Adrenal gland (tissue), 5 donors: Measurements from ENCODE around the gene FAHD2A.
"Not testable (repeated sequence)": the region's sequence is repeated elsewhere in the genome, so short reads cannot be mapped to it uniquely, and the experiment has no call there.

Experiments
- POLR2A ChIP-seq, 2 donors: fragments of 450-650 bp; IDR thresholded peaks; one replicate each; pipeline ENCODE4 v1.6.1; 2017; ENCODE audit warnings: antibody characterized with exemption in 2 of 2, mild to moderate bottlenecking in 2 of 2, moderate library complexity in 1 of 2
- TF ChIP-seq, protein P1 (sequence below), 6 experiments: fragments of 450-650 bp in 4 of 6; fragments of 200-600 bp in 2 of 6; sonication (generic) in 1 of 6; IDR thresholded peaks; 1 replicate in 5 of 6; 2 replicates in 1 of 6; pipeline versions ENCODE4 v1.5.1 to v1.8.0; 2016 to 2021; ENCODE audit warnings: antibody characterized with exemption in 6 of 6, mild to moderate bottlenecking in 2 of 6, moderate library complexity in 1 of 6
- donor health status: DM: no; HTN: no; CAD: no.

DNA sequence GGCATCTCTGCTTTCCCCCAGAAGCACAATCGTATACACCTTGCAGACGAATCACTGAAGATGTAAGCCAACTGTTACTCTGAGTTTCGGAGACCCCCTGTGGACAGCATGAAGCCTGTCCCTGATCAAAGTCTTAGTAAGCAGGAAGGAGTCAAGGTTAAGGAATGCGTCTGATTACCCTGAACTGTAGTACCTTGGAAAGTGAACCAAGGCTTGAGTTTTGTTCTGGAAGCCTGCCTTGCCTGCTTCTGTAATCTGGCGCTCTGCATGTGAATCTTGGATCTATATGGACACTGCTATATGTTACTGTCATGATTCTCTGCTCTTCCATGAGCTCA, 33.3 kb downstream of the FAHD2A start:
- TF ChIP-seq, protein P1, sequence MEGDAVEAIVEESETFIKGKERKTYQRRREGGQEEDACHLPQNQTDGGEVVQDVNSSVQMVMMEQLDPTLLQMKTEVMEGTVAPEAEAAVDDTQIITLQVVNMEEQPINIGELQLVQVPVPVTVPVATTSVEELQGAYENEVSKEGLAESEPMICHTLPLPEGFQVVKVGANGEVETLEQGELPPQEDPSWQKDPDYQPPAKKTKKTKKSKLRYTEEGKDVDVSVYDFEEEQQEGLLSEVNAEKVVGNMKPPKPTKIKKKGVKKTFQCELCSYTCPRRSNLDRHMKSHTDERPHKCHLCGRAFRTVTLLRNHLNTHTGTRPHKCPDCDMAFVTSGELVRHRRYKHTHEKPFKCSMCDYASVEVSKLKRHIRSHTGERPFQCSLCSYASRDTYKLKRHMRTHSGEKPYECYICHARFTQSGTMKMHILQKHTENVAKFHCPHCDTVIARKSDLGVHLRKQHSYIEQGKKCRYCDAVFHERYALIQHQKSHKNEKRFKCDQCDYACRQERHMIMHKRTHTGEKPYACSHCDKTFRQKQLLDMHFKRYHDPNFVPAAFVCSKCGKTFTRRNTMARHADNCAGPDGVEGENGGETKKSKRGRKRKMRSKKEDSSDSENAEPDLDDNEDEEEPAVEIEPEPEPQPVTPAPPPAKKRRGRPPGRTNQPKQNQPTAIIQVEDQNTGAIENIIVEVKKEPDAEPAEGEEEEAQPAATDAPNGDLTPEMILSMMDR (IDR thresholded peaks at IDR 0.05) = not testable (repeated sequence)
- not testable (repeated sequence) for TF ChIP-seq POLR2A (IDR thresholded peaks at IDR 0.05)
